Suprapubic skin (tissue), 4 donors: Measurements from ENCODE around the gene DUT. TPM values are rescaled to one million over a fixed set of nuclear protein-coding genes. Genes with fewer than 3 reads are reported as not detected.

ENCODE experiments used
- DNase-seq, 2 donors: peaks; one replicate each; pipeline ENCODE4 v3.0.0-alpha.2; 2019; ENCODE audit warnings: low spot score in 2 of 2
- H3K27ac ChIP-seq: fragments of 200-600 bp; sonication (generic); one replicate; pipeline ENCODE4 v1.5.1; 2019
- H3K27me3 ChIP-seq: fragments of 200-600 bp; sonication (generic); one replicate; pipeline ENCODE4 v1.5.1; 2019
- H3K36me3 ChIP-seq: fragments of 200-600 bp; sonication (generic); one replicate; pipeline ENCODE4 v1.5.1; 2019
- H3K4me1 ChIP-seq: fragments of 200-600 bp; sonication (generic); one replicate; pipeline ENCODE4 v1.5.1; 2019
- H3K4me3 ChIP-seq: fragments of 200-600 bp; sonication (generic); one replicate; pipeline ENCODE4 v1.5.1; 2019; ENCODE audit warnings: mild to moderate bottlenecking
- H3K9me3 ChIP-seq: fragments of 200-600 bp; sonication (generic); one replicate; pipeline ENCODE4 v1.5.1; 2019
- EP300 ChIP-seq: sonication (generic); formaldehyde crosslinking; IDR thresholded peaks from one replicate; pipeline ENCODE4 v1.6.1; 2017; ENCODE audit warnings: antibody characterized with exemption
- POLR2A ChIP-seq, 2 donors: fragments of 450-650 bp; IDR thresholded peaks; one replicate each; pipeline ENCODE4 v1.6.1; 2017; ENCODE audit warnings: antibody characterized with exemption in 2 of 2, mild to moderate bottlenecking in 2 of 2, moderate library complexity in 2 of 2
- POLR2AphosphoS5 ChIP-seq, 3 donors: sonication (generic); formaldehyde crosslinking; IDR thresholded peaks; one replicate each; pipeline ENCODE4 v1.6.1; 2017; ENCODE audit warnings: antibody characterized with exemption in 3 of 3
- WGBS: methylation state at CpG from one replicate; pipeline ENCODE4 v1.1.5; 2018; 5-methylcytosine and 5-hydroxymethylcytosine counted together
- total RNA-seq, 4 donors: library from RNA; depleted of rRNA; stranded (reverse); fragments of >200 nt; gene quantifications; one replicate each; pipeline ENCODE4 v1.1.0, GENCODE V29; 2016
- TF ChIP-seq, protein P1 (sequence below), 2 donors: fragments of 200-600 bp in 1 of 2; fragments of 450-650 bp in 1 of 2; sonication (generic) in 1 of 2; IDR thresholded peaks; one replicate each; pipeline ENCODE4 v1.5.1; 2016 to 2019; ENCODE audit warnings: antibody characterized with exemption in 2 of 2, mild to moderate bottlenecking in 1 of 2, moderate library complexity in 1 of 2

The DUT gene
- total RNA-seq, 4 donors from 2014 or later: 49.3 to 69.4 (median 64.2) TPM

DNA sequence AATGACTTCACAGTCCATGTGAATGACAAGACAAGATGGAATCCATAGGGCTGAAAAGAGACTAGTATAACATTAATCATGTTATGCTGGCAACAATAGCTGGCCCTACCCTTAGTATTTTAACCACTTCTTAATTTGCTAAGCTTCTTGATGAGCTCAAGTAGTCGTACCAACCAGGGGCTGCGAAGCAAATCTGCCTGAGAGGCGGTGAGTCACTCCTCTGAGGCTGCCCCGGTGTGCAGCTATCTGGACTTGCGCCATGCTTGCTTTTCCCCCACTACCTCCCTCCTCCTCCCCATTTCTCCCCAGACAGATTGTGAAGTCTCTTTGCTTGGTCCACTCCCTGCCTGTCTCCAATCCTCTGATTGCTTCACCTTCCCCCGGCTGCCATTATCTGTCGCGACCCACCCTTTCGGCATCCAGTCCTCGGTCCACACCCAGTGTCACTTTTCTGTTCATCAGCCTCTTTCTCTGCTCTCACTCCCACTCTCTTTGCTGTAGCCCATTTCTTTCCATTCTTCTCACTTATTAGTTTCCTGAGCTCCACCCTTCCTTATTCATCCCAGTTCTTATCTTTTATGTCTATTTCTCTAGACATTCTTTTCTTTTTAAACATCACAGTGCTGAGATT lies 42.7 kb downstream of the DUT start:
- no peak for DNase-seq
- Histone ChIP-seq H3K36me3 (no peaks in the 10 kb centered on the region), H3K9me3 (no peaks in the 10 kb centered on the region), H3K27ac (no peak overlapping the region), H3K4me1 (no peaks in the 10 kb centered on the region), H3K27me3 (no peaks in the 10 kb centered on the region), H3K4me3 (no peak overlapping the region)
- no peak for TF ChIP-seq POLR2AphosphoS5 (IDR thresholded peaks at IDR 0.05)
- TF ChIP-seq, protein P1, sequence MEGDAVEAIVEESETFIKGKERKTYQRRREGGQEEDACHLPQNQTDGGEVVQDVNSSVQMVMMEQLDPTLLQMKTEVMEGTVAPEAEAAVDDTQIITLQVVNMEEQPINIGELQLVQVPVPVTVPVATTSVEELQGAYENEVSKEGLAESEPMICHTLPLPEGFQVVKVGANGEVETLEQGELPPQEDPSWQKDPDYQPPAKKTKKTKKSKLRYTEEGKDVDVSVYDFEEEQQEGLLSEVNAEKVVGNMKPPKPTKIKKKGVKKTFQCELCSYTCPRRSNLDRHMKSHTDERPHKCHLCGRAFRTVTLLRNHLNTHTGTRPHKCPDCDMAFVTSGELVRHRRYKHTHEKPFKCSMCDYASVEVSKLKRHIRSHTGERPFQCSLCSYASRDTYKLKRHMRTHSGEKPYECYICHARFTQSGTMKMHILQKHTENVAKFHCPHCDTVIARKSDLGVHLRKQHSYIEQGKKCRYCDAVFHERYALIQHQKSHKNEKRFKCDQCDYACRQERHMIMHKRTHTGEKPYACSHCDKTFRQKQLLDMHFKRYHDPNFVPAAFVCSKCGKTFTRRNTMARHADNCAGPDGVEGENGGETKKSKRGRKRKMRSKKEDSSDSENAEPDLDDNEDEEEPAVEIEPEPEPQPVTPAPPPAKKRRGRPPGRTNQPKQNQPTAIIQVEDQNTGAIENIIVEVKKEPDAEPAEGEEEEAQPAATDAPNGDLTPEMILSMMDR (IDR thresholded peaks at IDR 0.05): no peak
- TF ChIP-seq POLR2A (IDR thresholded peaks at IDR 0.05): no peak
- no peak for TF ChIP-seq EP300
- WGBS: 68% methylated on average over 10 of the region's 10 CpGs

DNA sequence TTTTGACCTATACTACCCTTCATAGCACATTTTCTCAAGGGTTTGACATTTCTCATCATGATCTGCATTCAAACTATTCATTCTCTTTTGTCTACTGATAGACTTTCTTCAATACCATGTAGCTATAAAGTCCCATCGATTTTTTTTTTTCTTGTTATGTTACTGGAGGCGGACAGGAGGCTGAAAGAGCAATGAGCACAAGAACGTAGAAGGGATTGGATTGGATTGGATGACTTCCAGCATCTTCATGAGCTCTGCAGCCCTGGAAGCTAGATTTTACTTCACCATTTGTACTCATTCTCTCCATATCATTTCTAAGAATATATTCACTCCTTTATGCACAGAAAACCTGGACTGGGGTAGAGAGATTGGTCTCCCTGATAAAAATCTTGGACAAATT lies 43.2 kb downstream of the DUT start:
- Histone ChIP-seq H3K27me3 (no peaks in the 10 kb centered on the region), H3K36me3 (no peaks in the 10 kb centered on the region), H3K4me1 (no peaks in the 10 kb centered on the region), H3K4me3 (no peak overlapping the region), H3K9me3 (no peaks in the 10 kb centered on the region), H3K27ac (no peak overlapping the region)
- TF ChIP-seq POLR2A (IDR thresholded peaks at IDR 0.05): no peak
- TF ChIP-seq EP300: no peak
- no peak for TF ChIP-seq POLR2AphosphoS5 (IDR thresholded peaks at IDR 0.05)
- TF ChIP-seq, protein P1 (IDR thresholded peaks at IDR 0.05): no peak
- DNase-seq: no peak
- 86% methylated on average over 3 of the region's 3 CpGs for WGBS

DNA sequence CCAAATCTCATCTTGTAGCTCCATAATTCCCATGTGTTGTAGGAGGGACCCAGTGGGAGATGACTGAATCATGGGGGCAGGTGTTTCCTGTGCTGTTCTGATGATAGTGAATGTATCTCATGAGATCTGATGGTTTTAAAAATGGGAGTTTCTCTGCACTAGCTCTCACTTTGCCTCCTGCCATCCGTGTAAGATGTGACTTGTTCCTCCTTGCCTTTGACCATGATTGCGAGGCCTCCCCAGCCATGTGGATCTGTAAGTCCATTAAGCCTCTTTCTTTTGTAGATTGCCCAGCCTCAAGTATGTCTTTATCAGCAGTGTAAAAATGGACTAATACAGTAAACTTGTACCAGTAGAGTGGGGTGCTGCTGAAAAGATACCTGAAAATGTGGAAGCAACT lies 44.5 kb downstream of the DUT start:
- H3K4me1 ChIP-seq: no peaks in the 10 kb centered on the region
- H3K27me3 ChIP-seq: no peaks in the 10 kb centered on the region
- no peaks in the 10 kb centered on the region for H3K9me3 ChIP-seq
- 95% methylated on average over 2 of the region's 2 CpGs for WGBS
- no peak overlapping the region for H3K4me3 ChIP-seq
- no peak overlapping the region for H3K27ac ChIP-seq
- DNase-seq: no peak
- TF ChIP-seq EP300 (no peak), POLR2A (IDR thresholded peaks at IDR 0.05) (no peak), POLR2AphosphoS5 (IDR thresholded peaks at IDR 0.05) (no peak)
- H3K36me3 ChIP-seq: no peaks in the 10 kb centered on the region

DNA sequence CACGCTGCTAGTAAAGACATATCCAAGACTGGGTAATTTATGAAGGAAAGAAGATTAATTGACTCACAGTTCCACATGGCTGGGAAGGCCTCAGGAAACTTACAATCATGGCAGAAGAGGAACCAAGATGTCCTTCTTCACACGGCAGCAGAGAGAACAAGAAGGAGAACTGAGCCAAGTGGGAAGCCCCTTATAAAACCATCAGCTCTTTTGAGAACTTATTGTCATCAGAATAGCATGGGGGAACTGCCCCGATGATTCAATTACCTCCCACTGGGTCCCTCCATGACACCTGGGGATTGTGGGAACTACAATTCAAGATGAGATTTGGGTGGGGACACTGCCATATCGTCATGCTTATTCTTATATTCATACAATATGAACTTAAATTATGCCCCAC lies 49.0 kb downstream of the DUT start:
- no peak for DNase-seq
- Histone ChIP-seq H3K9me3 (no peaks in the 10 kb centered on the region), H3K4me1 (peaks cover 9% of the 10 kb centered on the region), H3K4me3 (no peak overlapping the region), H3K36me3 (no peaks in the 10 kb centered on the region), H3K27ac (no peak overlapping the region), H3K27me3 (no peaks in the 10 kb centered on the region)
- TF ChIP-seq POLR2AphosphoS5 (IDR thresholded peaks at IDR 0.05): no peak
- TF ChIP-seq POLR2A (IDR thresholded peaks at IDR 0.05): no peak
- TF ChIP-seq, protein P1 (IDR thresholded peaks at IDR 0.05): no peak
- TF ChIP-seq EP300: no peak
- WGBS: 94% methylated on average over 4 of the region's 4 CpGs

DNA sequence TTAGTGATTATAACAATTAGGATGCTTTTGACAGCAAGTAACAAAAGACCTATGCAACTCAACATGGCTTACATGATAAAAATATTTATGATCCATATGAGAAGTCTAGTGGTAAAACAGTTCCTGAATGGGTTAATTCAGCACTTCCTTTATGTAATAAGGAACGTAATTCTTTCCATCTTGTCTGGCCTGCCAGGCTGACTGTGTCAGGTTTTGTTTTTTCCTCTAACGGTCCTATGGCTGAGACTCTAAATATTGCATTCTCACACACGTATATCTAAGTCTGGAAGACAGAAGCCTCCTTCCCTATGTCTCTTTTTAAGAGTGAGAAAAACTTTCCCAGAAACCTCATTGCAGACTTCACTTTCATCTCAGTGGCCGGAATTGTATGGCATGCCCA lies 50.6 kb downstream of the DUT start:
- TF ChIP-seq POLR2A (IDR thresholded peaks at IDR 0.05) (no peak), EP300 (no peak), POLR2AphosphoS5 (IDR thresholded peaks at IDR 0.05) (no peak)
- TF ChIP-seq, protein P1 (IDR thresholded peaks at IDR 0.05): no peak
- no peak overlapping the region for H3K4me3 ChIP-seq
- H3K27ac ChIP-seq: no peak overlapping the region
- H3K9me3 ChIP-seq: no peaks in the 10 kb centered on the region
- no peak for DNase-seq
- peaks cover 9% of the 10 kb centered on the region for H3K4me1 ChIP-seq
- H3K27me3 ChIP-seq: no peaks in the 10 kb centered on the region
- WGBS: 63% methylated on average over 4 of the region's 4 CpGs
- H3K36me3 ChIP-seq: no peaks in the 10 kb centered on the region

DNA sequence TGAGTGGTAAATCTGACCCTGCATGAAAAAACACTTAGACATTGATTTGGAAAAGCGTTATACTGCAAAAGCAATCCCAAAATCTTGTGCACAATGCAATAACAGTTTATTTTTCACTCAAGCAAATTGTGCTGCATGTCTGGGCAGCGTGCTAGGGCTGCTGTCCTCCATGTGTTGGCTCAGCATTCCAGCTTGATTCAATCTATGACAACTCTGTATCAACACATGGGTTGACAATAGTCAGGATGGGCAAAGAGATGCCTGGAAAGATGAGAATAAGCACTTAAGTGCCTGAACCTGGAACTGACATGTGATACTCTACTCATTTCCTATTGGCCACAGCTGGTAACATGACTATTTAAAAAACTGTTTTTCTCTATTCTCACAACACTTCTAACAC lies 51.8 kb downstream of the DUT start:
- Histone ChIP-seq H3K9me3 (no peaks in the 10 kb centered on the region), H3K4me3 (no peak overlapping the region), H3K4me1 (peaks cover 9% of the 10 kb centered on the region), H3K27ac (no peak overlapping the region), H3K36me3 (no peaks in the 10 kb centered on the region), H3K27me3 (no peaks in the 10 kb centered on the region)
- no peak for DNase-seq
- no peak for TF ChIP-seq EP300
- WGBS: 62% methylated on average over 2 of the region's 2 CpGs
